AG20443 (cell line): ENCODE measurements around the gene KCNH2.
"Not testable (repeated sequence)": the region's sequence is repeated elsewhere in the genome, so short reads cannot be mapped to it uniquely, and the experiment has no call there.

ENCODE experiments used
- DNase-seq: peaks from one replicate; pipeline ENCODE4 v3.0.0; 2012; ENCODE audit warnings: low spot score, mixed read lengths

The KCNH2 gene

DNA sequence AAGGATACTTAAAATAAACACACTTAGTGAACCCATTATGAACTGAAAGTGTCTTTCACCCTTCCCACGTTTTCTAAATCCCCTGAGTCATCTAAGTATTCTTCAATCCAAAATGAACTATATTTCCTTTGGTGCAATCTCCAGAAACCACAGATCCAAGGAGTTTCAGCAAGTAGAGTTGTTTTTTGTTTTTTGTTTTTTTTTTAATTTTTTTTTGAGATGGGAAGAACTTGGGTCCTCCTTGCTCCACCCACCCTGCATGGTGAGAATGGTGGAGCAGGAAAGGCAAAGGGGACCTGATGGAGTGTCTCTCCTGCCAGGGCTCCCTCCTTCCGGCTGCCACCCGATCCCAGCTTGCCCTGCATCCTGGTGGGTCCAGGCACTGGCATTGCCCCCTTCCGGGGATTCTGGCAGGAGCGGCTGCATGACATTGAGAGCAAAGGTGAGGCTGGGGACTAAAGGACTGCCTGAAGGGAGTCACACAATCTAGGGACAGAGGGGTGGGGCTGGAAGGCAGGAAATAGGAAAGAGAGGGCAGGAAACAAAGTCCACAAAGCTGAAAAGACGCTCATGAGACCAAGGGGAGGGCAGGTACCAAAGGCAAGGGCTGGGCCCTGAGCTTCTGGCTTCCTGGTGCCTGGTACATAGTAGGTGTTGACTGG lies 34.0 kb upstream of the KCNH2 start:
- DNase-seq = no peak

- not testable (repeated sequence) for DNase-seq
These were observed 33.5 kb upstream of the KCNH2 start for GRCh38 chr7:151011616-151012015.

DNA sequence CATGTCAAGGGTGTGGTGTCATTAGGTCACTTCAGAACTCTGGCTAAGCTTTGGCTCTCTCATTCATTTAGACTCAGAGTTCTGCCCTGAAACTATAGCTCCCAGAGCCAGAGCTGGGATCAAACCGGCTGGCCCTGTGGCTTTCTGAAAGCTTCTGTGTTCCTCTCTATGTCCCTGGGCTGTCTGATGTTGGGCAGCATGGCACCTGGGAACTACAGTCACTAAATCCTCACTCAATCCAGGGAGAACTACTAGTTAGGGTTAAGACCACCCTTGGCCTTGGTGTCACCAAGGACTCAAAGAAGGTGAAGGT lies 32.9 kb upstream of the KCNH2 start:
- no peak for DNase-seq

GRCh38 chr7:151010307-151011096 lies 32.4 kb upstream of the KCNH2 start:
- DNase-seq = no peak

DNA sequence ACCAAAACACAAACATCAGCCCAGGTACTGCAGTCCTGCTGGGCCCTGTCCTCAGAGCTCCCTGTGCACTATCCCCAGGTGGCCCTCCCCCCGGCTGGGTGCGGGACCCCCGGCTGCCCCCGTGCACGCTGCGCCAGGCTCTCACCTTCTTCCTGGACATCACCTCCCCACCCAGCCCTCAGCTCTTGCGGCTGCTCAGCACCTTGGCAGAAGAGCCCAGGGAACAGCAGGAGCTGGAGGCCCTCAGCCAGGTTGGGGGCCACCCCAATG lies 31.9 kb upstream of the KCNH2 start:
- no peak for DNase-seq

DNA sequence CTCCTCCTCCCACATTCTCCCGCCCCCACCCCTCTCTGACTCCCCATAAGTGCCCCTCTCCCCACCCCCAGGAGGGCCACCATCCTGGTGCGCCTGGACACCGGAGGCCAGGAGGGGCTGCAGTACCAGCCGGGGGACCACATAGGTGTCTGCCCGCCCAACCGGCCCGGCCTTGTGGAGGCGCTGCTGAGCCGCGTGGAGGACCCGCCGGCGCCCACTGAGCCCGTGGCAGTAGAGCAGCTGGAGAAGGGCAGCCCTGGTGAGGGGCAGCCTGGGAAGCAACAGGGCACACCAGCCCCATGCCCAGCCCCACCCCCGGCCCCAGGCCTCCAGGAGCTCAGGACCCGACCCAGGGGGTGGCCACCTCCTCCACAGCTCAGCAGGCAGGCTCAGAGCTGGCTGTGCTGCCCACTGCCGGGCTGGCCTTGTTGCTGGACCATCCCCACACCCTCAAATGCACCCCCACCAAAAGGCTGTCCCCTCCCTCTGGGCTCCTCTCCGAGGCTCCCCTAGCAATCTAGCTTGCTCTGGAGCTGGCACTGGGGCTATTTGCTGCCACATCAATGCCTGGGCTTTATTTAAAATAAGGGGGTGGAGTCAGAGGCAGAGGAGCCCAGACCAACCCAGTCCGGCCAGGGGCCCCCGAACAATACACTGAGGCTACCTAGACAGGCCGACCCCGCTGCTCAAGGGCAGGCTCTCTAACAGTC lies 31.4 kb upstream of the KCNH2 start:
- DNase-seq = no peak

- peak; percentile 82 for DNase-seq
These were observed 30.6 kb upstream of the KCNH2 start for GRCh38 chr7:151008511-151009323.

- DNase-seq = no peak
These were observed 30.0 kb upstream of the KCNH2 start for GRCh38 chr7:151008143-151008510.

DNA sequence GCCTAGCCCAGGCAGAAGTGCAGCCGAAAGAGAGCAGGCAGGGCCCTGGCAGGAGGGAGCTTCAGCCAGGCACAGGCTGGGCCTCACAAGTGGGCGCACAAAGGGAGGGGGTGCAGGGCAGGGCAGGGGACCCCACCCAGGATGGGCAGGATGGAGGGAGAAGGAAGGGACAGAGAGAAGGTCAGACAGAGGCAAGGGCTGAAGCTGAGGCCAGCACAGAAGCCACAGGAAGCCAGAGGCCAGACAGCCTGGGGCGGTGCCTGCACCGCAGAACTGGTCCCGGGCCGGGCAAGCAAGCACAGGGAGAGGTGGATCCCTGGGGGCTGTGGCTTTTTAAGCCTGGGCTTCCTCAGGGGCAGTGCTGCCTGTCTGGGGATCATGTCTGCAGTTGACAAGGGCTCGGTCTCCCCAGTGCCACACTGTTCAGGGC lies 29.4 kb upstream of the KCNH2 start:
- peak; percentile 74 for DNase-seq

- no peak for DNase-seq
These were observed 28.6 kb upstream of the KCNH2 start for GRCh38 chr7:151006590-151007300.

GRCh38 chr7:151005566-151005965 lies 27.4 kb upstream of the KCNH2 start:
- no peak for DNase-seq

DNA sequence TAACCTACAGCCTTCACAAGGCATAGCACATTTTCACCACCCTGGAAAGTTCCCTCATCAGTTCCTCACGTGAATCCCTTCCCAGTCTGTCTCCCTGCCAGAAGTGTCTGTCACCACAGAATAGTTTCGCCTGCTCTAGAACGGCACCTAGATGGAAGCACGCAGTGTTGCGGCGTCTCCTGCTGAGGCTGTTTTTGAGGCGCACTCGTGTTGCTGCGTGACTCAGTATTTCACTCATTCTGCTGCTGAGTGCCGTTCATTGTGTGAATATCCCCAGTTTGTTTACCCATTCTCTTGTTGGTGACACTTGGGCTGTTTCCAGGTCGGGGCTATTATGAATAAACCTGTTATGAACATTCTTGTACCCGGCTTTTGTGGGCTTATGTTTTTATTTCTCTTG lies 25.5 kb upstream of the KCNH2 start:
- DNase-seq = no peak

GRCh38 chr7:151001546-151001945 lies 23.4 kb upstream of the KCNH2 start:
- no peak for DNase-seq

DNA sequence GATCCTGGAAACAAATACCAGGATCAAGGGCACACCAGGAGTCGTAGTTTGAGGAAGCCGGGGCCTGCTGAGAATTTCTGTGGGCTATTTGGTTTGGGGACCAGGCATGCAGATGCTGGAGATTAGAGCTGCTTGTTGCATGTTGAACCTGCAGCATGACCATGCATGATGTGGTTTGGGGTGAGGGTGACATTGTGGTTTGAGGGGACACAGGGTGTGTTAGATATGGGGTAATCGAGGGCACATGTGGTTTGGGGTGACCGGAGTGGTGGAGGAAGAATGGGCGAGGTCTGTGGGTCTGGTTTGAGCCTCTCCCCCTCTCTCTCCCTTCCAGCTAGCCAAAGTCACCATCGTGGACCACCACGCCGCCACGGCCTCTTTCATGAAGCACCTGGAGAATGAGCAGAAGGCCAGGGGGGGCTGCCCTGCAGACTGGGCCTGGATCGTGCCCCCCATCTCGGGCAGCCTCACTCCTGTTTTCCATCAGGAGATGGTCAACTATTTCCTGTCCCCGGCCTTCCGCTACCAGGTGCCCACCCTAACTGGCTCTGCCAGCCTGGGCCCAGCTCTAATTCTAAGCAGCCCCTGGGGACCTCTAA lies 22.9 kb upstream of the KCNH2 start:
- no peak for DNase-seq

GRCh38 chr7:150999497-151000230 lies 21.5 kb upstream of the KCNH2 start:
- no peak for DNase-seq

DNA sequence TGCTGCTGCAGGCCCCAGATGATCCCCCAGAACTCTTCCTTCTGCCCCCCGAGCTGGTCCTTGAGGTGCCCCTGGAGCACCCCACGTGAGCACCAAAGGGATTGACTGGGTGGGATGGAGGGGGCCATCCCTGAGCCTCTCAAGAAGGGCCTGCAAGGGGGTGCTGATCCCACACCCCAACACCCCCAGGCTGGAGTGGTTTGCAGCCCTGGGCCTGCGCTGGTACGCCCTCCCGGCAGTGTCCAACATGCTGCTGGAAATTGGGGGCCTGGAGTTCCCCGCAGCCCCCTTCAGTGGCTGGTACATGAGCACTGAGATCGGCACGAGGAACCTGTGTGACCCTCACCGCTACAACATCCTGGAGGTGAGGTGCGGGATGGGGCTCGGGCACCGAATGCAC lies 20.9 kb upstream of the KCNH2 start:
- no peak for DNase-seq

- no peak for DNase-seq
These were observed 20.2 kb upstream of the KCNH2 start for GRCh38 chr7:150998341-150998740.

GRCh38 chr7:150997817-150998216 lies 19.7 kb upstream of the KCNH2 start:
- DNase-seq = no peak

DNA sequence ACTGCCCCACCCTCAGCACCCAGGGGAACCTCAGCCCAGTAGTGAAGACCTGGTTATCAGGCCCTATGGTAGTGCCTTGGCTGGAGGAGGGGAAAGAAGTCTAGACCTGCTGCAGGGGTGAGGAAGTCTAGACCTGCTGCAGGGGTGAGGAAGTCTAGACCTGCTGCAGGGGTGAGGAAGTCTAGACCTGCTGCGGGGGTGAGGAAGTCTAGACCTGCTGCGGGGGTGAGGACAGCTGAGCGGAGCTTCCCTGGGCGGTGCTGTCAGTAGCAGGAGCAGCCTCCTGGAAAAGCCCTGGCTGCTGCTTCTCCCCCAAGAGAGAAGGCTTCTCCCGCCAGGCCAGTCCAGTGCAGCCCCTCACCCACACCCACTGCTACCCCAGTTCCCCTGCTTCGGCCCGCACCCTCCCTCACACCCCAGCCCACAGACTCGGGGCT lies 19.0 kb upstream of the KCNH2 start:
- DNase-seq = no peak

DNA sequence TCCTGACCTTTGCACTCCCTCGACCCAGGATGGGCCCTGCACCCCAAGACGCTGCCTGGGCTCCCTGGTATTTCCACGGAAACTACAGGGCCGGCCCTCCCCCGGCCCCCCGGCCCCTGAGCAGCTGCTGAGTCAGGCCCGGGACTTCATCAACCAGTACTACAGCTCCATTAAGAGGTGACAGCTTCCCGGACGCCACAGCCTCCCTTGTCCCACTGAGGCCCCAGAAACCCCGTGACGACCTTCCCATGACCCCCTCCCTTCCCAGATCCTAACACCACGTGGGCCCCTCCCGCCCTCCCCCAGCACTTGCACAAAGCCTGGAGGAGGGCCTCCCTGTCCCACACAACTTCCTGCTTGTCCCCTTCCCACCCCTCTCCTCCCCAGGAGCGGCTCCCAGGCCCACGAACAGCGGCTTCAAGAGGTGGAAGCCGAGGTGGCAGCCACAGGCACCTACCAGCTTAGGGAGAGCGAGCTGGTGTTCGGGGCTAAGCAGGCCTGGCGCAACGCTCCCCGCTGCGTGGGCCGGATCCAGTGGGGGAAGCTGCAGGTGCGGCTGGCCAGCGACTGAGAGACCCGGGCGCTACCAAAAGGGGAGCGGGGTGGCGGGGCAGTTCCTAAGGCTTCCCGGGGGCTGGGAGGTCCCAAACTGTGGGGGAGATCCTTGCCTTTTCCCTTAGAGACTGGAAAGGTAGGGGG lies 18.4 kb upstream of the KCNH2 start:
- DNase-seq = no peak
